ENCODE measurements around the gene ZKSCAN5. TPM values are rescaled to one million over a fixed set of nuclear protein-coding genes. Genes with fewer than 3 reads are reported as not detected.

The ZKSCAN5 gene
- 1 to 10 TPM; 7.6 to 7.9 TPM for total RNA-seq

GRCh38 chr7:99504603-99505323, at the start of gene ZKSCAN5:
Gene ZKSCAN5, plus strand, starts transcription at chr7:99504662. Its CDS starts 1,383 bp downstream, at chr7:99506045.
- ATAC-seq (peak; percentile 89), DNase-seq (peak; percentile 98)
- Mint-ChIP-seq H3K36me3 (ENCODE audit: low read depth) (peaks cover 14% of the 10 kb centered on the region), H3K27ac (peak within 1 kb of the TSS; percentile 95), H3K4me3 (peak within 1 kb of the TSS; percentile 84), H3K4me1 (ENCODE audit: low read depth) (peaks cover 27% of the 10 kb centered on the region), H3K27me3 (no peaks in the 10 kb centered on the region), H3K9me3 (peaks cover 3% of the 10 kb centered on the region)
- CTCF ChIA-PET, result interaction anchor here (0.9 to 1.9 kb wide), 5 partner anchors 10 to 486 kb away, joined by 3 to 6 read pairs (median 4); no protein-coding TSS in a partner anchor
- TF ChIP-seq CTCF (IDR thresholded peaks at IDR 0.05), result no peak
- intact Hi-C loops (cut with micrococcal nuclease), result loop anchor here (10.0 kb wide), 1 partner anchor 50 kb away; the partner anchor contains the start of genes FAM200A and ZNF655
- POLR2A ChIA-PET, result interaction anchor here (0.6 to 2.8 kb wide), 13 partner anchors 9 to 415 kb away, joined by 3 to 9 read pairs (median 3); partner anchors contain the start of genes ATP5MF, TRIM4, ZNF655 and ZSCAN25

- intact Hi-C loops (cut with micrococcal nuclease), result no loop called here
- Mint-ChIP-seq H3K27me3 (no peaks in the 10 kb centered on the region), H3K4me3 (no peak overlapping the region), H3K27ac (no peak overlapping the region), H3K4me1 (ENCODE audit: low read depth) (peaks cover 11% of the 10 kb centered on the region), H3K9me3 (no peaks in the 10 kb centered on the region), H3K36me3 (ENCODE audit: low read depth) (peaks cover 35% of the 10 kb centered on the region)
- POLR2A ChIA-PET, result interaction anchor here (0.7 to 1.8 kb wide), 3 partner anchors 10 to 16 kb away, joined by 3 to 8 read pairs (median 4); partner anchors contain the start of gene ATP5MF
- DNase-seq (no peak), ATAC-seq (no peak)
- CTCF ChIA-PET, result interaction anchor here (1.1 kb wide), 1 partner anchor 125 kb away, joined by 3 read pairs; no protein-coding TSS in a partner anchor
- no peak for TF ChIP-seq CTCF (IDR thresholded peaks at IDR 0.05)
These were observed 48.6 kb upstream of the ZKSCAN5 start for GRCh38 chr7:99455874-99456273.

DNA sequence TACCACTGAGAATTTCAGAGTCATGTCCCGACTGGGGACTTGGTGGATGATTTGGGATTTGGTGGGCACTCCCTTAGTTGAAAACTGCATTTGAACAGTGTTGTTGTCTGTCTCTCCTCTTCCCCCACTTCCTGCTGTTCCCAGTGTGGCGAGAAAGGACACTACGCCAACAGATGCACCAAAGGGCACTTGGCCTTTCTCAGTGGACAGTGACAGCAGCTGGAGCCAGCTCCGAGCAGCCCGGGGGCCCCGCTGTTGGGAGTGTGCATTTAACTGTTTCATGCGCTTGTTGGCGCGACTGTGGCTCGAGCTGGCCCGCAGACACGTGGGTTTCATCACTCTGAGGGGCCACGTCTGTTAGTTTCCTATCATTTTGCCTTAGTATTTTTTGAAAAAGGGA, 48.2 kb upstream of the ZKSCAN5 start:
- Mint-ChIP-seq H3K9me3 (no peaks in the 10 kb centered on the region), H3K27me3 (no peaks in the 10 kb centered on the region), H3K4me1 (ENCODE audit: low read depth) (peaks cover 13% of the 10 kb centered on the region), H3K36me3 (ENCODE audit: low read depth) (peaks cover 33% of the 10 kb centered on the region), H3K4me3 (no peak overlapping the region), H3K27ac (peak overlapping the region; percentile 51)
- DNase-seq (no peak), ATAC-seq (no peak)
- ChIA-PET CTCF (interaction anchor here (1.1 kb wide), 1 partner anchor 124 kb away, joined by 3 read pairs; no protein-coding TSS in a partner anchor), POLR2A (interaction anchor here (1.8 kb wide), 2 partner anchors 10 to 12 kb away, joined by 4 to 8 read pairs; partner anchors contain the start of gene ATP5MF)
- intact Hi-C loops (cut with micrococcal nuclease), result no loop called here
- no peak for TF ChIP-seq CTCF (IDR thresholded peaks at IDR 0.05)

DNA sequence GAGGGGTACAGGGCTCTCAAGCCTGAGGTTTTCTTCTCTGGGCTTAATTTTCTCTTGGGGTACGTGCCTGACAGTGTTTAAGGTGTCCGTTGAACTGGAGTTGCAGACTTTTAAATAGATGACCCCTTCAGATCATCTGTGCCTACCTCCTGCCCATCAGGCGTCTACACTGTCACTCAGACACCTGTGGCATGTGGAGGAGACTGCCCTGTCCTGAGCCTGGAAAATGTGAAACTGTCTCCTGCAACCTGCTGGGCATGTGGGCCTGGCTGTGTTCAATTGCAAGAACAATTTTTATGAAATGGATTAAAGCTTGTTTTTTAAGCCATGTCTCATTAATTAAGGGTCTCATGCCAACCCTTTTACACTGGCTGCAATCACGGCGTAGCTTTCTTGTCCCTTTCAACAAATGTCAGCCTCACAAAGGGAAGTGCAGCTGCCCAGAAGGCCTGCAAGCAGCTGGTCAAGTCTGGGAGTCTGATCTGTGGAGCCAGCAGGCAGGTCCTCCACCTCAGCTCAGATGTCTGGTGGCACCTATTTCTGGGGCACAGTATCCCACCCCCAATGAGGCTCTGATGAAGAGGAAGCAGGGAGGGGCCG, 47.3 kb upstream of the ZKSCAN5 start:
- POLR2A ChIA-PET, result interaction anchor here (0.6 to 1.8 kb wide), 2 partner anchors 9 to 13 kb away, joined by 3 to 8 read pairs; no protein-coding TSS in a partner anchor
- CTCF ChIA-PET, result no interaction called here
- Mint-ChIP-seq H3K4me1 (ENCODE audit: low read depth) (peaks cover 13% of the 10 kb centered on the region), H3K4me3 (no peak overlapping the region), H3K9me3 (no peaks in the 10 kb centered on the region), H3K36me3 (ENCODE audit: low read depth) (peaks cover 35% of the 10 kb centered on the region), H3K27me3 (no peaks in the 10 kb centered on the region), H3K27ac (no peak overlapping the region)
- no peak for TF ChIP-seq CTCF (IDR thresholded peaks at IDR 0.05)
- ATAC-seq, result no peak
- intact Hi-C loops (cut with micrococcal nuclease), result no loop called here
- DNase-seq, result no peak
